H1 (cell line): ENCODE data around the gene MAPK13. TPM values are rescaled to one million over a fixed set of nuclear protein-coding genes. Genes with fewer than 3 reads are reported as not detected.

ENCODE experiments used
- ASH2L ChIP-seq: fragments of 200-600, 300-600 bp; sonication (generic); IDR thresholded peaks from one replicate; pipeline ENCODE4 v1.7.1; 2017; ENCODE audit warnings: low read length
- FOSL1 ChIP-seq: IDR thresholded peaks from 2 replicates; pipeline ENCODE4 v1.6.1; 2011; ENCODE audit warnings: mild to moderate bottlenecking, low read depth, low read length, moderate library complexity; ENCODE audit not compliant: insufficient read depth
- PHF8 ChIP-seq: fragments of 200-600 bp; sonication (generic); conservative IDR thresholded peaks from 2 replicates; pipeline ENCODE4 v1.7.1; 2012; ENCODE audit warnings: low read depth, mild to moderate bottlenecking, inconsistent platforms, low read length, moderate library complexity
- polyA plus RNA-seq, 7 experiments: library from polyadenylated mRNA; depleted of rRNA in 3 of 7; stranded (reverse) in 5 of 7; unstranded in 2 of 7; fragments of >200 nt in 5 of 7; fragments of 200-250 nt in 2 of 7; gene quantifications; 1 replicate in 5 of 7; 2 replicates in 1 of 7; 4 replicates in 1 of 7; pipeline versions ENCODE4 v1.2.1 to v1.2.3, GENCODE V29; 2011 to 2013; ENCODE audit warnings: missing spikeins in 2 of 7, mixed read lengths in 2 of 7
- total RNA-seq: library from RNA; stranded (reverse); fragmentation: NEBNext Ultra II Directional; extraction: Animal tissue kit (Norgen Biotek cat#: 25700); gene quantifications from 2 replicates; pipeline ENCODE4 v1.2.1, GENCODE V29; 2021

MAPK13 gene
- total and polyA plus RNA-seq, 2 of the 8 experiments (the other 6 are each of a cell fraction or from before 2014, with no cell fraction given): 10.1 to 14.1 TPM

DNA sequence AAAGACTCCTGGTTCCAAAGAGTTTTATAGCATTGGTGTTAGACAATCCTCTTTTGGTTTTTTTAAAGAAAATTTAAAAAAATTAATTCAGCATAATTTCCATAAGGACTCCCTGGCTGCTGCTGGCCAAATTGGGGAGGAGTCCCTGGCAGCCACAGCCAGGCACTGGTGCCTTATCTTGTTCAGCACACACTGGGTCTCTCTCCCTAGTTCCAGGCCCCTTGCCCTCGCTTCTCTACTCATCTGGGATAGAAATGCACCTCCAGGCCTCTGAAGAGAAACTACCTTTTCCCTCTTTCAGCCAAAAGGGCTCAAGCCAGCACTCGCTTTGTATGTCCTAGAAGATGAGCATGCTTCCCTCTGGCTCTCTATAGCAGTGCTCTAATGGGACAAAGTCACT lies 13.4 kb upstream of the MAPK13 start (continued):
- no peak for TF ChIP-seq PHF8
- TF ChIP-seq FOSL1: no peak
- TF ChIP-seq ASH2L: no peak
